Stomach (tissue), 4 donors: ENCODE results near the gene C10orf67.

Experiments
- CTCF ChIP-seq, 7 experiments: fragments of 450-650 bp in 4 of 7; fragments of 200-600 bp in 3 of 7; sonication (generic) in 3 of 7; IDR thresholded peaks; one replicate each; pipeline ENCODE4 v1.5.1; 2016 to 2019; ENCODE audit warnings: antibody characterized with exemption in 7 of 7, control low read depth in 2 of 7, mild to moderate bottlenecking in 1 of 7
- EP300 ChIP-seq: sonication (generic); formaldehyde crosslinking; IDR thresholded peaks from one replicate; pipeline ENCODE4 v1.6.1; 2017; ENCODE audit warnings: antibody characterized with exemption
- POLR2A ChIP-seq, 4 donors: fragments of 450-650 bp; IDR thresholded peaks; one replicate each; pipeline ENCODE4 v1.6.1; 2016; ENCODE audit warnings: antibody characterized with exemption in 4 of 4, control low read depth in 2 of 4, mild to moderate bottlenecking in 1 of 4, moderate library complexity in 1 of 4
- POLR2AphosphoS5 ChIP-seq, 3 donors: sonication (generic); formaldehyde crosslinking; IDR thresholded peaks; one replicate each; pipeline ENCODE4 v1.6.1; 2016; ENCODE audit warnings: antibody characterized with exemption in 3 of 3

- TF ChIP-seq CTCF (IDR thresholded peaks at IDR 0.05): no peak
- no peak for TF ChIP-seq POLR2A (IDR thresholded peaks at IDR 0.05)
- TF ChIP-seq EP300: no peak
- no peak for TF ChIP-seq POLR2AphosphoS5 (IDR thresholded peaks at IDR 0.05)
Observed at GRCh38 chr10:23205972-23206642, 138.5 kb downstream of the C10orf67 start.
